ENCODE data around the gene AKAP1. TPM values are rescaled to one million over a fixed set of nuclear protein-coding genes. Genes with fewer than 3 reads are reported as not detected.

AKAP1 gene
- total RNA-seq, 2 experiments from 2014 or later, result 30.0 to 33.6 TPM

- Mint-ChIP-seq H3K27me3 (ENCODE audit: low read depth) (peaks cover 11% of the 10 kb centered on the region), H3K9me3 (ENCODE audit: insufficient read depth) (no peaks in the 10 kb centered on the region), H3K36me3 (ENCODE audit: low read depth) (no peaks in the 10 kb centered on the region), H3K4me3 (no peak overlapping the region), H3K4me1 (ENCODE audit: low read depth) (peaks cover 4% of the 10 kb centered on the region), H3K27ac (no peak overlapping the region)
- CTCF ChIA-PET, result interaction anchor here (0.6 to 1.1 kb wide), 2 partner anchors 517 to 534 kb away, joined by 3 to 4 read pairs; no protein-coding TSS in a partner anchor
- no peak for ATAC-seq
- no peak for DNase-seq
- POLR2A ChIA-PET, result no interaction called here
Measured at GRCh38 chr17:57138030-57138911, 53.2 kb downstream of the AKAP1 start.

GRCh38 chr17:57138956-57139576 lies 54.0 kb downstream of the AKAP1 start:
- H3K27me3 Mint-ChIP-seq (ENCODE audit: low read depth), result peaks cover 11% of the 10 kb centered on the region
- H3K27ac Mint-ChIP-seq, result no peak overlapping the region
- no peak for ATAC-seq
- no peaks in the 10 kb centered on the region for H3K36me3 Mint-ChIP-seq (ENCODE audit: low read depth)
- DNase-seq, result no peak
- no peak overlapping the region for H3K4me3 Mint-ChIP-seq
- H3K9me3 Mint-ChIP-seq (ENCODE audit: insufficient read depth), result no peaks in the 10 kb centered on the region
- H3K4me1 Mint-ChIP-seq (ENCODE audit: low read depth), result peaks cover 4% of the 10 kb centered on the region
- ChIA-PET POLR2A (no interaction called here), CTCF (interaction anchor here (0.6 to 1.1 kb wide), 2 partner anchors 516 to 533 kb away, joined by 3 to 4 read pairs; no protein-coding TSS in a partner anchor)

- POLR2A ChIA-PET, result no interaction called here
- no peaks in the 10 kb centered on the region for H3K36me3 Mint-ChIP-seq (ENCODE audit: low read depth)
- CTCF ChIA-PET, result no interaction called here
- H3K27me3 Mint-ChIP-seq (ENCODE audit: low read depth), result peaks cover 13% of the 10 kb centered on the region
- no peaks in the 10 kb centered on the region for H3K9me3 Mint-ChIP-seq (ENCODE audit: insufficient read depth)
- ATAC-seq (no peak), DNase-seq (no peak)
- H3K4me1 Mint-ChIP-seq (ENCODE audit: low read depth), result peaks cover 4% of the 10 kb centered on the region
- no peak overlapping the region for H3K27ac Mint-ChIP-seq
- no peak overlapping the region for H3K4me3 Mint-ChIP-seq
Measured at GRCh38 chr17:57140316-57140715, 55.3 kb downstream of the AKAP1 start.

GRCh38 chr17:57142925-57143324 lies 57.9 kb downstream of the AKAP1 start:
- Mint-ChIP-seq H3K4me1 (ENCODE audit: low read depth) (peaks cover 3% of the 10 kb centered on the region), H3K36me3 (ENCODE audit: low read depth) (no peaks in the 10 kb centered on the region), H3K27me3 (ENCODE audit: low read depth) (peaks cover 8% of the 10 kb centered on the region), H3K9me3 (ENCODE audit: insufficient read depth) (no peaks in the 10 kb centered on the region), H3K27ac (no peak overlapping the region), H3K4me3 (no peak overlapping the region)
- ChIA-PET CTCF (interaction anchor here (1.1 to 3.5 kb wide), 5 partner anchors 27 to 691 kb away, joined by 3 to 13 read pairs (median 4); no protein-coding TSS in a partner anchor), POLR2A (no interaction called here)
- no peak for DNase-seq
- ATAC-seq, result no peak

GRCh38 chr17:57143361-57143760 lies 58.3 kb downstream of the AKAP1 start:
- Mint-ChIP-seq H3K27ac (no peak overlapping the region), H3K4me1 (ENCODE audit: low read depth) (peaks cover 3% of the 10 kb centered on the region), H3K4me3 (no peak overlapping the region), H3K27me3 (ENCODE audit: low read depth) (peaks cover 7% of the 10 kb centered on the region), H3K36me3 (ENCODE audit: low read depth) (no peaks in the 10 kb centered on the region), H3K9me3 (ENCODE audit: insufficient read depth) (no peaks in the 10 kb centered on the region)
- ATAC-seq (no peak), DNase-seq (no peak)
- POLR2A ChIA-PET, result no interaction called here
- CTCF ChIA-PET, result interaction anchor here (1.1 to 3.5 kb wide), 5 partner anchors 27 to 690 kb away, joined by 3 to 13 read pairs (median 4); no protein-coding TSS in a partner anchor

GRCh38 chr17:57143919-57144318 lies 58.9 kb downstream of the AKAP1 start:
- DNase-seq (no peak), ATAC-seq (no peak)
- Mint-ChIP-seq H3K9me3 (ENCODE audit: insufficient read depth) (no peaks in the 10 kb centered on the region), H3K4me1 (ENCODE audit: low read depth) (peaks cover 3% of the 10 kb centered on the region), H3K27ac (no peak overlapping the region), H3K27me3 (ENCODE audit: low read depth) (peaks cover 7% of the 10 kb centered on the region), H3K4me3 (no peak overlapping the region), H3K36me3 (ENCODE audit: low read depth) (no peaks in the 10 kb centered on the region)
- CTCF ChIA-PET, result interaction anchor here (1.1 to 3.5 kb wide), 5 partner anchors 26 to 690 kb away, joined by 3 to 13 read pairs (median 4); no protein-coding TSS in a partner anchor
- POLR2A ChIA-PET, result no interaction called here

- Mint-ChIP-seq H3K36me3 (ENCODE audit: low read depth) (no peaks in the 10 kb centered on the region), H3K27me3 (ENCODE audit: low read depth) (peaks cover 9% of the 10 kb centered on the region), H3K9me3 (ENCODE audit: insufficient read depth) (no peaks in the 10 kb centered on the region), H3K27ac (no peak overlapping the region), H3K4me3 (no peak overlapping the region), H3K4me1 (ENCODE audit: low read depth) (peaks cover 3% of the 10 kb centered on the region)
- no peak for DNase-seq
- no peak for ATAC-seq
- ChIA-PET CTCF (interaction anchor here (1.4 to 3.5 kb wide), 3 partner anchors 603 to 689 kb away, joined by 4 to 13 read pairs (median 7); no protein-coding TSS in a partner anchor), POLR2A (no interaction called here)
Measured at GRCh38 chr17:57144567-57144966, 59.5 kb downstream of the AKAP1 start.

GRCh38 chr17:57145347-57145746 lies 60.3 kb downstream of the AKAP1 start:
- no peak overlapping the region for H3K4me3 Mint-ChIP-seq
- no peak for ATAC-seq
- H3K9me3 Mint-ChIP-seq (ENCODE audit: insufficient read depth), result no peaks in the 10 kb centered on the region
- CTCF ChIA-PET, result interaction anchor here (1.1 to 3.5 kb wide), 2 partner anchors 638 to 688 kb away, joined by 3 to 13 read pairs; no protein-coding TSS in a partner anchor
- no peaks in the 10 kb centered on the region for H3K4me1 Mint-ChIP-seq (ENCODE audit: low read depth)
- peaks cover 9% of the 10 kb centered on the region for H3K27me3 Mint-ChIP-seq (ENCODE audit: low read depth)
- no peaks in the 10 kb centered on the region for H3K36me3 Mint-ChIP-seq (ENCODE audit: low read depth)
- POLR2A ChIA-PET, result no interaction called here
- H3K27ac Mint-ChIP-seq, result no peak overlapping the region
- DNase-seq, result no peak

GRCh38 chr17:57146273-57146672 lies 61.2 kb downstream of the AKAP1 start:
- no peak for DNase-seq
- ChIA-PET CTCF (interaction anchor here (1.1 kb wide), 1 partner anchor 637 kb away, joined by 3 read pairs; no protein-coding TSS in a partner anchor), POLR2A (no interaction called here)
- no peaks in the 10 kb centered on the region for H3K9me3 Mint-ChIP-seq (ENCODE audit: insufficient read depth)
- peaks cover 9% of the 10 kb centered on the region for H3K27me3 Mint-ChIP-seq (ENCODE audit: low read depth)
- no peak for ATAC-seq
- H3K4me1 Mint-ChIP-seq (ENCODE audit: low read depth), result no peaks in the 10 kb centered on the region
- H3K4me3 Mint-ChIP-seq, result no peak overlapping the region
- no peak overlapping the region for H3K27ac Mint-ChIP-seq
- no peaks in the 10 kb centered on the region for H3K36me3 Mint-ChIP-seq (ENCODE audit: low read depth)

GRCh38 chr17:57151798-57152197 lies 66.8 kb downstream of the AKAP1 start:
- no peaks in the 10 kb centered on the region for H3K4me1 Mint-ChIP-seq (ENCODE audit: low read depth)
- no peak for ATAC-seq
- no peak overlapping the region for H3K4me3 Mint-ChIP-seq
- peaks cover 6% of the 10 kb centered on the region for H3K27me3 Mint-ChIP-seq (ENCODE audit: low read depth)
- H3K27ac Mint-ChIP-seq, result no peak overlapping the region
- no peaks in the 10 kb centered on the region for H3K36me3 Mint-ChIP-seq (ENCODE audit: low read depth)
- no peak for DNase-seq
- no peaks in the 10 kb centered on the region for H3K9me3 Mint-ChIP-seq (ENCODE audit: insufficient read depth)
- CTCF ChIA-PET, result no interaction called here
- POLR2A ChIA-PET, result no interaction called here

- Mint-ChIP-seq H3K9me3 (ENCODE audit: insufficient read depth) (no peaks in the 10 kb centered on the region), H3K27ac (no peak overlapping the region), H3K4me1 (ENCODE audit: low read depth) (no peaks in the 10 kb centered on the region), H3K4me3 (no peak overlapping the region), H3K27me3 (ENCODE audit: low read depth) (peaks cover 6% of the 10 kb centered on the region), H3K36me3 (ENCODE audit: low read depth) (no peaks in the 10 kb centered on the region)
- CTCF ChIA-PET, result no interaction called here
- no peak for DNase-seq
- POLR2A ChIA-PET, result no interaction called here
- no peak for ATAC-seq
Measured at GRCh38 chr17:57152967-57153528, 68.0 kb downstream of the AKAP1 start.

GRCh38 chr17:57154921-57155320 lies 69.9 kb downstream of the AKAP1 start:
- H3K36me3 Mint-ChIP-seq (ENCODE audit: low read depth), result no peaks in the 10 kb centered on the region
- H3K27me3 Mint-ChIP-seq (ENCODE audit: low read depth), result peaks cover 3% of the 10 kb centered on the region
- DNase-seq (no peak), ATAC-seq (no peak)
- H3K27ac Mint-ChIP-seq, result no peak overlapping the region
- H3K4me1 Mint-ChIP-seq (ENCODE audit: low read depth), result no peaks in the 10 kb centered on the region
- ChIA-PET POLR2A (no interaction called here), CTCF (no interaction called here)
- H3K4me3 Mint-ChIP-seq, result no peak overlapping the region
- no peaks in the 10 kb centered on the region for H3K9me3 Mint-ChIP-seq (ENCODE audit: insufficient read depth)
